CD14-positive monocyte (primary cell): ENCODE measurements around the gene TAS2R14. TPM values are rescaled to one million over a fixed set of nuclear protein-coding genes. Genes with fewer than 3 reads are reported as not detected.

Source experiments
- DNase-seq, 3 donors: peaks; one replicate each; pipeline ENCODE4 v3.0.0-alpha.2; 2011 to 2022
- H2AFZ ChIP-seq: 2 replicates; pipeline ENCODE4 v1.6.0; 2012; ENCODE audit warnings: mild to moderate bottlenecking, low read depth, low read length, inconsistent platforms; ENCODE audit not compliant: insufficient read depth, poor library complexity, severe bottlenecking
- H3K27ac ChIP-seq, 2 donors: 1 replicate in 1 of 2; 2 replicates in 1 of 2; pipeline ENCODE4 v1.5.1; 2012 to 2013; ENCODE audit warnings: low read length in 2 of 2, control low read depth in 1 of 2, inconsistent platforms in 1 of 2, low read depth in 1 of 2, mild to moderate bottlenecking in 1 of 2
- H3K27me3 ChIP-seq, 2 donors: one replicate each; pipeline versions ENCODE4 v1.6.0 to v1.6.1; 2011 to 2013; ENCODE audit warnings: low read length in 2 of 2; ENCODE audit not compliant: control insufficient read depth in 2 of 2, insufficient read depth in 2 of 2
- H3K36me3 ChIP-seq, 2 donors: replicated peaks in 1 of 2; 1 replicate in 1 of 2; 2 replicates in 1 of 2; pipeline versions ENCODE4 v1.5.1 to v1.6.1; 2012 to 2013; ENCODE audit warnings: low read length in 2 of 2, control low read depth in 1 of 2, inconsistent platforms in 1 of 2, mild to moderate bottlenecking in 1 of 2; ENCODE audit not compliant: insufficient read depth in 2 of 2, control insufficient read depth in 1 of 2
- H3K4me1 ChIP-seq, 2 donors: 1 replicate in 1 of 2; 2 replicates in 1 of 2; pipeline versions ENCODE4 v1.5.1 to v1.6.1; 2012 to 2013; ENCODE audit warnings: low read length in 2 of 2, control low read depth in 1 of 2, inconsistent platforms in 1 of 2, mild to moderate bottlenecking in 1 of 2, moderate library complexity in 1 of 2; ENCODE audit not compliant: insufficient read depth in 2 of 2, control insufficient read depth in 1 of 2
- H3K4me2 ChIP-seq: replicated peaks from 2 replicates; pipeline ENCODE3; 2012; ENCODE audit warnings: low read length, moderate library complexity, mild to moderate bottlenecking; ENCODE audit not compliant: poor library complexity, severe bottlenecking; ENCODE audit errors: extremely low read depth
- H3K4me3 ChIP-seq, 3 experiments: fragments of 200-600 bp in 1 of 3; sonication (generic) in 1 of 3; replicated peaks in 1 of 3; 1 replicate in 2 of 3; 2 replicates in 1 of 3; pipeline ENCODE4 v1.5.1; 2011 to 2013; ENCODE audit warnings: low read length in 3 of 3, mild to moderate bottlenecking in 3 of 3, control low read depth in 2 of 3, low read depth in 2 of 3, inconsistent platforms in 1 of 3, moderate library complexity in 1 of 3
- H3K79me2 ChIP-seq: 2 replicates; pipeline ENCODE4 v1.6.0; 2012; ENCODE audit warnings: mild to moderate bottlenecking, control low read depth, inconsistent platforms, low read length, moderate library complexity; ENCODE audit not compliant: insufficient read depth
- H3K9ac ChIP-seq: 2 replicates; pipeline ENCODE4 v1.6.0; 2017; ENCODE audit warnings: low read length, mild to moderate bottlenecking; ENCODE audit not compliant: insufficient read depth, poor library complexity, severe bottlenecking
- H3K9me3 ChIP-seq, 2 donors: replicated peaks in 1 of 2; 1 replicate in 1 of 2; 2 replicates in 1 of 2; pipeline versions ENCODE4 v1.5.1 to v1.6.1; 2012 to 2013; ENCODE audit warnings: low read length in 2 of 2, control low read depth in 1 of 2; ENCODE audit not compliant: control insufficient read depth in 1 of 2, insufficient read depth in 1 of 2
- H4K20me1 ChIP-seq: 2 replicates; pipeline ENCODE4 v1.6.0; 2012; ENCODE audit warnings: mild to moderate bottlenecking, low read length, control low read depth, moderate library complexity; ENCODE audit not compliant: insufficient read depth
- H3K27ac Mint-ChIP-seq, 7 donors: one replicate each; pipeline ENCODE4 v1.8.0; 2020; ENCODE audit warnings: mild to moderate bottlenecking in 7 of 7, mixed read lengths in 7 of 7, moderate library complexity in 6 of 7, inconsistent platforms in 2 of 7
- H3K27me3 Mint-ChIP-seq, 3 donors: one replicate each; pipeline ENCODE4 v1.8.0; 2021 to 2022; ENCODE audit warnings: low read depth in 3 of 3, mild to moderate bottlenecking in 3 of 3, mixed read lengths in 3 of 3, moderate library complexity in 3 of 3, inconsistent platforms in 1 of 3
- H3K36me3 Mint-ChIP-seq, 2 donors: one replicate each; pipeline ENCODE4 v1.8.0; 2020; ENCODE audit warnings: mixed read lengths in 2 of 2, inconsistent platforms in 1 of 2, mild to moderate bottlenecking in 1 of 2
- H3K4me1 Mint-ChIP-seq: one replicate; pipeline ENCODE4 v1.8.0; 2020; ENCODE audit warnings: mild to moderate bottlenecking, mixed read lengths
- H3K4me3 Mint-ChIP-seq, 2 donors: one replicate each; pipeline ENCODE4 v1.8.0; 2020; ENCODE audit warnings: mild to moderate bottlenecking in 2 of 2, mixed read lengths in 2 of 2, moderate library complexity in 1 of 2
- H3K9me3 Mint-ChIP-seq, 7 donors: one replicate each; pipeline ENCODE4 v1.8.0; 2020 to 2022; ENCODE audit warnings: mixed read lengths in 7 of 7, mild to moderate bottlenecking in 6 of 7, moderate library complexity in 6 of 7, inconsistent platforms in 2 of 7
- WGBS: methylation state at CpG from one replicate; pipeline ENCODE4 v1.1.5; 2013; ENCODE audit warnings: missing lambda C conversion rate; ENCODE audit not compliant: insufficient coverage; 5-methylcytosine and 5-hydroxymethylcytosine counted together
- intact Hi-C, 2 donors: fragments of 100-400 bp; cut with micrococcal nuclease; formaldehyde crosslinking; loops; one replicate each; pipeline versions ENCODE4 v1.15.0 to v1.15.1; 2023
- polyA plus RNA-seq, 3 donors: library from polyadenylated mRNA; depleted of rRNA in 1 of 3; unstranded in 2 of 3; stranded (reverse) in 1 of 3; fragments of 300-500 nt in 2 of 3; fragments of >200 nt in 1 of 3; fragmentation: Illumina TruSeq in 2 of 3; gene quantifications; 1 replicate in 2 of 3; 2 replicates in 1 of 3; pipeline ENCODE4 v1.2.3, GENCODE V29; 2012 to 2021
- TF ChIP-seq, protein P1 (sequence below): fragments of 200-600 bp; IDR thresholded peaks from one replicate; pipeline ENCODE4 v1.8.0; 2022; ENCODE audit warnings: antibody characterized with exemption, mild to moderate bottlenecking

Gene TAS2R14
- polyA plus RNA-seq, 3 donors: 0.53 to 1.5 (median 0.61) TPM

DNA sequence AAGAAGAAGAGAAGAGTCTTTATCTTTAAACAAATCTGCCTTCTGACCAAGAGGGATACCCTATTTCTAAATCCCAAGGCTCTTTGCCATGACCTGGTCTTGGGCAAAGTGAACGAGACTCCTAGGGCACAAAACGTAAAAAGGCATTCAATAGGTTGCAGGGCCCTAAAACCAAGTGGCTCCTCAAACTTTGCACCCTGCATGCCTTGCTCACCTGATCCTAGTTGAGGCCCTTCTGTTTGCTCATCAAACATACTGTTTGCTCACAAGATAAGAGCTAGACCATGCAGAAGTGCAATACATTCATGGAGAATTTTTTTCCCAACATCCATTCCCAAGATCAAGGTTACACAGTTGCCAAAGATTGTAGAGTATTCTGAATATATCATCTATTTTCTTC is 47.1 kb downstream of the TAS2R14 start:
- Histone ChIP-seq H3K9ac (no peak overlapping the region), H4K20me1 (no peaks in the 10 kb centered on the region), H3K27ac (no peak overlapping the region), H3K4me1 (no peaks in the 10 kb centered on the region), H3K27me3 (no peaks in the 10 kb centered on the region), H3K9me3 (no peaks in the 10 kb centered on the region), H2AFZ (no peak overlapping the region), H3K4me2 (no peak overlapping the region), H3K79me2 (no peaks in the 10 kb centered on the region), H3K36me3 (no peaks in the 10 kb centered on the region), H3K4me3 (no peak overlapping the region)
- no peak for DNase-seq
- Mint-ChIP-seq H3K27ac (peak overlapping the region in 1 of 7 donors; percentile 25), H3K9me3 (peaks cover 0 to 3% (median 0%) of the 10 kb centered on the region in 7 donors), H3K4me1 (no peaks in the 10 kb centered on the region), H3K27me3 (no peaks in the 10 kb centered on the region), H3K4me3 (no peak overlapping the region), H3K36me3 (no peaks in the 10 kb centered on the region)
- intact Hi-C loops: no loop called here
- TF ChIP-seq, protein P1, sequence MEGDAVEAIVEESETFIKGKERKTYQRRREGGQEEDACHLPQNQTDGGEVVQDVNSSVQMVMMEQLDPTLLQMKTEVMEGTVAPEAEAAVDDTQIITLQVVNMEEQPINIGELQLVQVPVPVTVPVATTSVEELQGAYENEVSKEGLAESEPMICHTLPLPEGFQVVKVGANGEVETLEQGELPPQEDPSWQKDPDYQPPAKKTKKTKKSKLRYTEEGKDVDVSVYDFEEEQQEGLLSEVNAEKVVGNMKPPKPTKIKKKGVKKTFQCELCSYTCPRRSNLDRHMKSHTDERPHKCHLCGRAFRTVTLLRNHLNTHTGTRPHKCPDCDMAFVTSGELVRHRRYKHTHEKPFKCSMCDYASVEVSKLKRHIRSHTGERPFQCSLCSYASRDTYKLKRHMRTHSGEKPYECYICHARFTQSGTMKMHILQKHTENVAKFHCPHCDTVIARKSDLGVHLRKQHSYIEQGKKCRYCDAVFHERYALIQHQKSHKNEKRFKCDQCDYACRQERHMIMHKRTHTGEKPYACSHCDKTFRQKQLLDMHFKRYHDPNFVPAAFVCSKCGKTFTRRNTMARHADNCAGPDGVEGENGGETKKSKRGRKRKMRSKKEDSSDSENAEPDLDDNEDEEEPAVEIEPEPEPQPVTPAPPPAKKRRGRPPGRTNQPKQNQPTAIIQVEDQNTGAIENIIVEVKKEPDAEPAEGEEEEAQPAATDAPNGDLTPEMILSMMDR: no peak
- 96% methylated on average over 2 of the region's 2 CpGs for WGBS

DNA sequence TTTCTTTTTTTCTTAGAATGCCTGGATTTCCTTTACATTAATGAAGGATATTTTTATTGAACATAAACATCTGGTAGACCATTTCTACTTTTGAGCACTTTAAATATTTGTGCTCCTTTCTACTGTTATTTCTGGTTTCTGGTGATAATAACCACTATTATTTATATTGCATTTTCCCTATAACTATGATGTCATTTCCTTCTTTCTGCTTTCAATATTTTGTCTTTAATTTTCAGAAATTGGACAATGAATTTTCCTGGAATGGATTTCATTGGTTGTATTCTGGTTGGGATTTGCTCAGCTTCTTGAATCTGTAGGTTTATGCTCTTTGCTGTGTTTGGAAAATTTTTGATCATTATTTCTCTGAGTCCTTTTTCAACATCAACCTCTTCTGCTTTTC is 49.8 kb downstream of the TAS2R14 start:
- Histone ChIP-seq H3K79me2 (no peaks in the 10 kb centered on the region), H3K9me3 (no peaks in the 10 kb centered on the region), H2AFZ (no peak overlapping the region), H3K4me2 (no peak overlapping the region), H3K9ac (no peak overlapping the region), H4K20me1 (no peaks in the 10 kb centered on the region), H3K4me1 (no peaks in the 10 kb centered on the region), H3K4me3 (no peak overlapping the region), H3K27ac (no peak overlapping the region), H3K27me3 (no peaks in the 10 kb centered on the region), H3K36me3 (no peaks in the 10 kb centered on the region)
- no peak for DNase-seq
- Mint-ChIP-seq H3K9me3 (peaks cover 0 to 2% (median 0%) of the 10 kb centered on the region in 7 donors), H3K27ac (no peak overlapping the region), H3K4me3 (no peak overlapping the region), H3K27me3 (no peaks in the 10 kb centered on the region), H3K36me3 (no peaks in the 10 kb centered on the region), H3K4me1 (no peaks in the 10 kb centered on the region)
- TF ChIP-seq, protein P1: no peak
- intact Hi-C loops: no loop called here

Other genes starting within 250 kb of the TAS2R14 start
- 100 to 1,000 TPM; 104 to 203 (median 131) TPM for gene YBX3, start 215.9 kb downstream of the TAS2R14 start, polyA plus RNA-seq
- gene TAS2R7, start 136.6 kb downstream of the TAS2R14 start, polyA plus RNA-seq: not detected
- gene TAS2R8, start 132.0 kb downstream of the TAS2R14 start, polyA plus RNA-seq: not detected
- gene TAS2R9, start 129.1 kb downstream of the TAS2R14 start, polyA plus RNA-seq: not detected
- under 1 TPM in 1 of 3 donors, not detected in 2; 0.08 TPM for gene TAS2R10, start 112.9 kb downstream of the TAS2R14 start, polyA plus RNA-seq
- gene PRR4, start 89.8 kb downstream of the TAS2R14 start, polyA plus RNA-seq: 1 to 10 TPM in 1 of 3 donors, not detected in 2; 1.0 TPM
- 1 to 10 TPM; 1.9 to 3.5 (median 2.9) TPM for gene PRH1, start 55.0 kb downstream of the TAS2R14 start, polyA plus RNA-seq
- not detected for gene TAS2R13, start 29.7 kb downstream of the TAS2R14 start, polyA plus RNA-seq
- not detected for gene PRH2, start 10.0 kb downstream of the TAS2R14 start, polyA plus RNA-seq
- gene TAS2R50, start 47.6 kb upstream of the TAS2R14 start, polyA plus RNA-seq: under 1 TPM in 1 of 3 donors, not detected in 2; 0.27 TPM
- under 1 TPM in 1 of 3 donors, not detected in 2; 0.71 TPM for gene TAS2R20, start 59.0 kb upstream of the TAS2R14 start, polyA plus RNA-seq
- under 1 TPM in 1 of 3 donors, not detected in 2; 0.29 TPM for gene TAS2R19, start 83.4 kb upstream of the TAS2R14 start, polyA plus RNA-seq
- under 1 TPM in 1 of 3 donors, not detected in 2; 0.29 TPM for gene TAS2R31, start 92.1 kb upstream of the TAS2R14 start, polyA plus RNA-seq
- under 1 TPM in 1 of 3 donors, not detected in 2; 0.36 TPM for gene TAS2R46, start 123.0 kb upstream of the TAS2R14 start, polyA plus RNA-seq
- not detected for gene TAS2R43, start 153.1 kb upstream of the TAS2R14 start, polyA plus RNA-seq
- under 1 TPM in 1 of 3 donors, not detected in 2; 0.05 TPM for gene TAS2R30, start 195.4 kb upstream of the TAS2R14 start, polyA plus RNA-seq
- 1 to 10 TPM; 1.4 to 7.8 (median 7.3) TPM for gene SMIM10L1, start 231.9 kb upstream of the TAS2R14 start, polyA plus RNA-seq
- gene TAS2R42, start 247.7 kb upstream of the TAS2R14 start, polyA plus RNA-seq: not detected